ENCODE results near the gene RBAK. TPM values are rescaled to one million over a fixed set of nuclear protein-coding genes. Genes with fewer than 3 reads are reported as not detected.
"Not testable (repeated sequence)": the region's sequence is repeated elsewhere in the genome, so short reads cannot be mapped to it uniquely, and the experiment has no call there.

RBAK gene
- total RNA-seq, 1 experiment from 2014 or later, result 14.8 TPM

DNA sequence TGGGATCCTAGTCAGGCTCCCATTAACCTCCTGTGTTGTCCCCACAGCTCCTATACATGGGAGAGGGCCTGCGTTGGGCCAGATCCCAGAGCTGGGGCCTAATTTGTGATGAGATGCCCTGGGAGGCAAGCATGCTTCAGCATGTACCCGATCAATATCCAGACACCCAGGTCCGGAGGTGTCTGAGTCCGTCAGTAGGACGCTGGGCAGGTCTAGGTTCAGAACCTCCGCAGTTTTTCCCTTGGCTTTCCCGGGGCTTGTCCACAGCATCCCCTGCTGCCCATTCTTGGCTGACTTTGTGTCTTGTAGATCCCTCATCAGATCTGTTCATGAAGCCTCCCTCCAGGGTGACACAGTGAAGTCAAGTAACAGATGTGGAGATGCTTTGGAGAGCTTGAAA lies 32.7 kb upstream of the RBAK start:
- Mint-ChIP-seq H3K36me3 (ENCODE audit: insufficient read depth, unreplicated experiment) (no peaks in the 10 kb centered on the region), H3K9me3 (ENCODE audit: low read depth, unreplicated experiment) (peaks cover 27% of the 10 kb centered on the region), H3K27ac (ENCODE audit: unreplicated experiment) (no peak overlapping the region), H3K27me3 (ENCODE audit: unreplicated experiment) (no peaks in the 10 kb centered on the region), H3K4me1 (ENCODE audit: low read depth, unreplicated experiment) (no peaks in the 10 kb centered on the region), H3K4me3 (ENCODE audit: low read depth, unreplicated experiment) (no peak overlapping the region)
- TF ChIP-seq, protein P1, sequence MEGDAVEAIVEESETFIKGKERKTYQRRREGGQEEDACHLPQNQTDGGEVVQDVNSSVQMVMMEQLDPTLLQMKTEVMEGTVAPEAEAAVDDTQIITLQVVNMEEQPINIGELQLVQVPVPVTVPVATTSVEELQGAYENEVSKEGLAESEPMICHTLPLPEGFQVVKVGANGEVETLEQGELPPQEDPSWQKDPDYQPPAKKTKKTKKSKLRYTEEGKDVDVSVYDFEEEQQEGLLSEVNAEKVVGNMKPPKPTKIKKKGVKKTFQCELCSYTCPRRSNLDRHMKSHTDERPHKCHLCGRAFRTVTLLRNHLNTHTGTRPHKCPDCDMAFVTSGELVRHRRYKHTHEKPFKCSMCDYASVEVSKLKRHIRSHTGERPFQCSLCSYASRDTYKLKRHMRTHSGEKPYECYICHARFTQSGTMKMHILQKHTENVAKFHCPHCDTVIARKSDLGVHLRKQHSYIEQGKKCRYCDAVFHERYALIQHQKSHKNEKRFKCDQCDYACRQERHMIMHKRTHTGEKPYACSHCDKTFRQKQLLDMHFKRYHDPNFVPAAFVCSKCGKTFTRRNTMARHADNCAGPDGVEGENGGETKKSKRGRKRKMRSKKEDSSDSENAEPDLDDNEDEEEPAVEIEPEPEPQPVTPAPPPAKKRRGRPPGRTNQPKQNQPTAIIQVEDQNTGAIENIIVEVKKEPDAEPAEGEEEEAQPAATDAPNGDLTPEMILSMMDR (IDR thresholded peaks at IDR 0.05; ENCODE audit: unreplicated experiment), result no peak
- CTCF ChIA-PET, result no interaction called here
- DNase-seq, result no peak
- intact Hi-C loops (cut with micrococcal nuclease; ENCODE audit: unreplicated experiment), result no loop called here
- BruUV-seq (replicated peaks), result no TSS peak

DNA sequence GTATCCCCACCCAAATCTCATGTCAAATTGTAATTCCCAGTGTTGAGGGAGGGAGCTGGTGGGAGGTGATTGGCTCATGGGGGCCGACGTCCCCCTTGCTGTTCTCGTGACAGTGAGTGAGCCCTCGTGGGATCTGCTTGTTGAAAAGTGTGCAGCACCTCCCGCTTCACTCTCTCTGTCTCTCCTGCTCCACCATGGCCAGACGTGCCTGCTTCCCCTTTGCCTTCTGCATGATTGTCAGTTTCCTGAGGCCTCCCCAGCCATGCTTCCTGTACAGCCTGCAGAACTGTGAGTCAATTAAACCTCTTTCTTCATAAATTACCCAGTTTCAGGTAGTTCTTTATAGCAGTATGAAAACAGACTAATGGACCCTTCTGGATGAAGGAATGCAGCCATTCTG lies 29.7 kb upstream of the RBAK start:
- DNase-seq; intact Hi-C loops (cut with micrococcal nuclease; ENCODE audit: unreplicated experiment); H3K4me3 Mint-ChIP-seq (ENCODE audit: low read depth, unreplicated experiment); H3K27me3 Mint-ChIP-seq (ENCODE audit: unreplicated experiment); CTCF ChIA-PET; BruUV-seq (replicated peaks); H3K27ac Mint-ChIP-seq (ENCODE audit: unreplicated experiment); H3K4me1 Mint-ChIP-seq (ENCODE audit: low read depth, unreplicated experiment): not testable (repeated sequence)
- Mint-ChIP-seq H3K36me3 (ENCODE audit: insufficient read depth, unreplicated experiment) (peaks cover 17% of the 10 kb centered on the region), H3K9me3 (ENCODE audit: low read depth, unreplicated experiment) (peaks cover 17% of the 10 kb centered on the region)

DNA sequence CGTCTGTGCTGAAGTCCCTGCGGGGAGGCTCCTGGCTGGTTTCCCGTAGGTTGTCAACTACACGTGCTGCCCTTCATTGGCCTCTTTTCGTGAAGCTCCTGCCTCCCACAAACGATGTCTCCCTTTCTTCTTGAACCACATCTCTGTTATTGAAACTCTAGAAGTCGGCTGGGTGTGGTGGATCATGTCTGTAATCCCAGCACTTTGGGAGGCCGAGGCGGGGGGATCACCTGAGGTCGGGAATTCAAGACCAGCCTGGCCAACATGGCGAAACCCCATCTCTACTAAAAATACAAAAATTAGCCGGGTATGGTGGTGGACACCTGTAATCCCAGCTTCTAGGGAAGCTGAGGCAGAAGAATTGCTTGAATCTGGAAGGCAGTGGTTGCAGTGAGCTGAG lies 28.0 kb upstream of the RBAK start:
- BruUV-seq (replicated peaks); H3K4me3 Mint-ChIP-seq (ENCODE audit: low read depth, unreplicated experiment); intact Hi-C loops (cut with micrococcal nuclease; ENCODE audit: unreplicated experiment); H3K27ac Mint-ChIP-seq (ENCODE audit: unreplicated experiment); H3K4me1 Mint-ChIP-seq (ENCODE audit: low read depth, unreplicated experiment); DNase-seq; CTCF ChIA-PET; H3K27me3 Mint-ChIP-seq (ENCODE audit: unreplicated experiment): not testable (repeated sequence)
- H3K9me3 Mint-ChIP-seq (ENCODE audit: low read depth, unreplicated experiment), result peaks cover 20% of the 10 kb centered on the region
- H3K36me3 Mint-ChIP-seq (ENCODE audit: insufficient read depth, unreplicated experiment), result peaks cover 19% of the 10 kb centered on the region

DNA sequence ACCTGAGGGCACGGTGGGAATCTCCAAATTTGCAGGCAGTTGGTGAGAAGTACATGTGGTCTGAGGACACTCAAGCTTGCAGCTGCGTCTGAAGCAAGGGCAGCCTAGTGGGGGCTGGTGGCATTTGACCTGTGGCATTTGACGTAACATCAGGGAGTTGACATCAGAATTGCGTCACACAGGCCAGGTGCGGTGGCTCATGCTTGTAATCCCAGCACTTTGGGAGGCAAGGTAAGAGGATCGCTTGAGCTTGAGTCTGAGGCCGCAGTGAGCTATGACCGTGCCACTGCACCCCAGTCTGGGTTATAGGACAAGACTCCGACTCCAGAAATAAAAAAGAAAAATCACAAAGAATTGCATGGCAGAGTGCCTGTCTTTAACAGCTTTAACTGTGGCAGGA lies 25.6 kb upstream of the RBAK start:
- TF ChIP-seq, protein P1 (IDR thresholded peaks at IDR 0.05; ENCODE audit: unreplicated experiment), result no peak
- CTCF ChIA-PET, result no interaction called here
- DNase-seq, result no peak
- H3K36me3 Mint-ChIP-seq (ENCODE audit: insufficient read depth, unreplicated experiment), result peaks cover 19% of the 10 kb centered on the region
- no peaks in the 10 kb centered on the region for H3K4me1 Mint-ChIP-seq (ENCODE audit: low read depth, unreplicated experiment)
- intact Hi-C loops (cut with micrococcal nuclease; ENCODE audit: unreplicated experiment), result no loop called here
- no TSS peak for BruUV-seq (replicated peaks)
- peaks cover 14% of the 10 kb centered on the region for H3K9me3 Mint-ChIP-seq (ENCODE audit: low read depth, unreplicated experiment)
- no peak overlapping the region for H3K4me3 Mint-ChIP-seq (ENCODE audit: low read depth, unreplicated experiment)
- no peaks in the 10 kb centered on the region for H3K27me3 Mint-ChIP-seq (ENCODE audit: unreplicated experiment)
- no peak overlapping the region for H3K27ac Mint-ChIP-seq (ENCODE audit: unreplicated experiment)

DNA sequence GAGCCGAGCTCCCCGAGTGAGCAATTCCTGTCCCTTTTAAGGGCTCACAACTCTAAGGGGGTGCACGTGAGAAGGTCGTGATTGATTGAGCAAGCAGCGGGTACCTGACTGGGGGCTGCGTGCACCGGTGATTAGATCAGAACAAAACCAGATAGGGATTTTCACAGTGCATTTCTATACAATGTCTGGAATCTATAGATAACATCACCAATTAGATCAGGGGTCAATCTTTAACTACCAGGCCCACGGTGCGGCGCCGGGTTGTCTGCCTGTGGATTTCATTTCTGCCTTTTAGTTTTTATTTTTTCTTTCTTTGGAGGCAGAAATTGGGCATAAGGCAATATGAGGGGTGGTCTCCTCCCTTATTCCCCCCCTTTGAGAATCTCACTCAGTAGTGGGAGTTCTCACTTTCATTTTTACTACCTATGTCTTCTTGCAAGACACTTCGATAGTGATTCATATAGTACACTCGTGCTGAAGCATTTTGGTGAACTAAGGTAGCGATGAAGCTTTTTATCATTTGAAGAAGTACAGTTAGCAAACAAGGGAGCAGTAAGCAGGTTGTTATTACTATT lies 24.6 kb upstream of the RBAK start:
- intact Hi-C loops (cut with micrococcal nuclease; ENCODE audit: unreplicated experiment), result not testable (repeated sequence)

DNA sequence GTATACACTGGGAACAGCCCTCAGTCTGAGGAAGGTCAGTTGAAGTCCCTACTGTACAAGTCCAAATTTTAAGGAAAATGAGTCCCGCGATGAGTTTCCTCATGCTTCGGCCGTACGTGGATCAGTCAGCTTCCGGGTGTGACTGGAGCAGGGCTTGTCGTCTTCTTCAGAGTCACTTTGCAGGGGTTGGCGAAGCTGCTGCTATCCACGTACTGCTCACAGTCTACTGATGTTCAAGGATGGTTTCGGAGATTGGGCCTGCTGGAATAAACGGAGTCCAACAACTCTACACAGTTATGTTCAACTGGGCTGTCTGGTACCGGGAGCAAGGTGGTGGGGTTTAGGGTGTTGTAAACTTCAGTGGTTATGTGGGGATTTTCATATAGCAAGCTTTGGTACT lies 22.0 kb upstream of the RBAK start:
- H3K27me3 Mint-ChIP-seq (ENCODE audit: unreplicated experiment); CTCF ChIA-PET; intact Hi-C loops (cut with micrococcal nuclease; ENCODE audit: unreplicated experiment): not testable (repeated sequence)

More for the DNA sequence above, 24.6 kb upstream of the RBAK start:
- H3K4me3 Mint-ChIP-seq (ENCODE audit: low read depth, unreplicated experiment); BruUV-seq (replicated peaks); CTCF ChIA-PET; H3K4me1 Mint-ChIP-seq (ENCODE audit: low read depth, unreplicated experiment); H3K27ac Mint-ChIP-seq (ENCODE audit: unreplicated experiment); DNase-seq; H3K27me3 Mint-ChIP-seq (ENCODE audit: unreplicated experiment): not testable (repeated sequence)
- Mint-ChIP-seq H3K36me3 (ENCODE audit: insufficient read depth, unreplicated experiment) (peaks cover 19% of the 10 kb centered on the region), H3K9me3 (ENCODE audit: low read depth, unreplicated experiment) (peaks cover 13% of the 10 kb centered on the region)

DNA sequence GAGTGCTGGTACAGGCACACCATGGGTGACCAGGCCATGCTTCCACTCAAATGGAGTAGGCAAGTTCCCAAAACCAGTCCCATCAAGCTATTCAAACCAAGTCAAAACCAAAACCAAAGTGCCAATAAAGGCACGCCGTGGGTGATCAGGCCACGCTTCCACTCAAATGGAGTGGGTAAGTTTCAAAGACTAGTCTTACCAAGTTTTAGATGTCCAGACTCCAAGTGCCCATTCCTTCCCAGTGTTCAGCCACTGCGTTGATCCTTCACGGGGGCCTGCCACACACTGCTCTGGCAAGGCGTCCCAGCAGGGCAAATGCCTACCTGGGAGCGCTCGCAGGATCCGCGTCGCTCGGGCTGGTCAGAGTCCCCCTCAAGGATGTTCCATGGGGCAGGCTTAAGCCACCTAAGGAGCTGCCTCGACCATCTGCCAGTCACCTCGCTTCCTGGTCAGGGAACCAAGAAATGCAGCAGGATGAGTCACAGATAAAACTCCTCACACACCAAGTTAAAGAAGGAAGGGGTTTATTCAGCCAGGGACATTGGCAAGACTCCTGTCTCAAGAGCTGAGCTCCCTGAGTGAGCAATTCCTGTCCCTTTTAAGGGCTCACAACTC lies 17.8 kb upstream of the RBAK start:
- peak; percentile 6 for DNase-seq
- H3K4me1 Mint-ChIP-seq (ENCODE audit: low read depth, unreplicated experiment); H3K27me3 Mint-ChIP-seq (ENCODE audit: unreplicated experiment); H3K27ac Mint-ChIP-seq (ENCODE audit: unreplicated experiment); H3K9me3 Mint-ChIP-seq (ENCODE audit: low read depth, unreplicated experiment); intact Hi-C loops (cut with micrococcal nuclease; ENCODE audit: unreplicated experiment); H3K36me3 Mint-ChIP-seq (ENCODE audit: insufficient read depth, unreplicated experiment); CTCF ChIA-PET; H3K4me3 Mint-ChIP-seq (ENCODE audit: low read depth, unreplicated experiment); BruUV-seq (replicated peaks): not testable (repeated sequence)

More for the DNA sequence above, 22.0 kb upstream of the RBAK start:
- not testable (repeated sequence) for H3K4me1 Mint-ChIP-seq (ENCODE audit: low read depth, unreplicated experiment); BruUV-seq (replicated peaks); H3K27ac Mint-ChIP-seq (ENCODE audit: unreplicated experiment); H3K4me3 Mint-ChIP-seq (ENCODE audit: low read depth, unreplicated experiment); DNase-seq
- Mint-ChIP-seq H3K36me3 (ENCODE audit: insufficient read depth, unreplicated experiment) (peaks cover 15% of the 10 kb centered on the region), H3K9me3 (ENCODE audit: low read depth, unreplicated experiment) (peaks cover 19% of the 10 kb centered on the region)

DNA sequence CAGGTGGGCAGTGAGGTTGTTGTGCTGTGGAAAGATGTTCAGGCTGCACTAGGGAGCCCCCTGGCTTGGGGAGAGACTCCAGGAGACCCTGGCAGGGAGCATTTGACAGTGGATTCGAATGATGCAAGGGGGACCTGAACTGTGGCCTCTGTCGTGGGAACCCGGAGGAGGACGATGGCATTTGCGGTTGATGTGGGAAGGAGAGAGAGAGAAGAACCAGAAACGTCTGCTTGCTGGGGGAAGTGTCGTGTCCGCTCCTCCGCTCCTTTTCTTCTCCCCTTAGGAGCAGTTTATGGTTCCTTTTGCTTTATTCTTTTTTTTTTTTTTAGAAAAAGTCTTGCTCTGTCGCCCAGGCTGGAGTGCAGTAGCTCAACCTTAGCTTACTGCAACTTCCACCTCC lies 12.5 kb upstream of the RBAK start:
- intact Hi-C loops (cut with micrococcal nuclease; ENCODE audit: unreplicated experiment); H3K27me3 Mint-ChIP-seq (ENCODE audit: unreplicated experiment); H3K36me3 Mint-ChIP-seq (ENCODE audit: insufficient read depth, unreplicated experiment): not testable (repeated sequence)

More for the DNA sequence above, 12.5 kb upstream of the RBAK start:
- BruUV-seq (replicated peaks); CTCF ChIA-PET; H3K27ac Mint-ChIP-seq (ENCODE audit: unreplicated experiment); H3K4me1 Mint-ChIP-seq (ENCODE audit: low read depth, unreplicated experiment); DNase-seq; H3K9me3 Mint-ChIP-seq (ENCODE audit: low read depth, unreplicated experiment); H3K4me3 Mint-ChIP-seq (ENCODE audit: low read depth, unreplicated experiment): not testable (repeated sequence)
